Aorta (tissue), 5 donors: ENCODE results near the gene SSC4D. TPM values are rescaled to one million over a fixed set of nuclear protein-coding genes. Genes with fewer than 3 reads are reported as not detected.
A peak's percentile ranks its signal among the peaks of the same experiment; 100 is the strongest.
"Not testable (repeated sequence)": the region's sequence is repeated elsewhere in the genome, so short reads cannot be mapped to it uniquely, and the experiment has no call there.

ENCODE experiments used
- ATAC-seq: fragments of 200-7000 bp; cut with Tn5 transposase; one replicate; pipeline ENCODE4 v1.9.1; 2022; ENCODE audit warnings: moderate library complexity; ENCODE audit not compliant: low FRiP score
- DNase-seq, 2 donors: peaks; one replicate each; pipeline ENCODE4 v3.0.0-alpha.2; 2020
- H3K27ac ChIP-seq, 2 donors: one replicate each; pipeline ENCODE4 v1.5.1; 2013; ENCODE audit warnings: low read length in 2 of 2, mild to moderate bottlenecking in 2 of 2, moderate library complexity in 2 of 2, control low read depth in 1 of 2, inconsistent platforms in 1 of 2, low read depth in 1 of 2
- H3K27me3 ChIP-seq, 2 donors: one replicate each; pipeline ENCODE4 v1.6.1; 2013; ENCODE audit warnings: control low read depth in 1 of 2, low read length in 1 of 2, mild to moderate bottlenecking in 1 of 2, moderate library complexity in 1 of 2; ENCODE audit not compliant: insufficient read depth in 2 of 2, control insufficient read depth in 1 of 2
- H3K36me3 ChIP-seq, 2 donors: one replicate each; pipeline ENCODE4 v1.6.1; 2013; ENCODE audit warnings: control low read depth in 1 of 2, low read length in 1 of 2, mild to moderate bottlenecking in 1 of 2; ENCODE audit not compliant: insufficient read depth in 2 of 2, control insufficient read depth in 1 of 2
- H3K4me1 ChIP-seq, 2 donors: one replicate each; pipeline ENCODE4 v1.6.1; 2013; ENCODE audit warnings: low read length in 2 of 2, control low read depth in 1 of 2, mild to moderate bottlenecking in 1 of 2, moderate library complexity in 1 of 2; ENCODE audit not compliant: insufficient read depth in 2 of 2, control insufficient read depth in 1 of 2
- H3K4me3 ChIP-seq, 2 donors: one replicate each; pipeline ENCODE4 v1.5.1; 2013; ENCODE audit warnings: low read length in 2 of 2, control low read depth in 1 of 2, mild to moderate bottlenecking in 1 of 2
- H3K9me3 ChIP-seq: one replicate; pipeline ENCODE4 v1.6.1; 2013; ENCODE audit warnings: mild to moderate bottlenecking, low read length; ENCODE audit not compliant: control insufficient read depth
- WGBS, 2 donors: extraction: QIAGEN DNeasy Blood & Tissue Kit; methylation state at CpG; one replicate each; pipeline ENCODE4 v1.1.7; 2013; 5-methylcytosine and 5-hydroxymethylcytosine counted together
- intact Hi-C, 2 donors: fragments of 100-400 bp; cut with DNase I; formaldehyde crosslinking; loops; one replicate each; pipeline versions ENCODE4 v1.14.2 to v1.15.0; 2022
- polyA plus RNA-seq, 2 donors: library from polyadenylated mRNA; stranded (reverse); fragments of 200-250 nt; gene quantifications; one replicate each; pipeline ENCODE4 v1.2.3, GENCODE V29; 2013
- total RNA-seq, 2 donors: library from RNA; stranded (reverse); fragmentation: NEBNext Ultra II Directional; extraction: Animal tissue kit (Norgen Biotek cat#: 25700); gene quantifications; one replicate each; pipeline ENCODE4 v1.2.1, GENCODE V29; 2021
- donor health status: healthy with polysubstance abuse.
- donor health status: Bipolar disorder and iron deficiency.
- donor health status: DM: no; HTN: no; CAD: no.
- donor health status: DM: no; HTN: no; CAD: no.
- donor health status: DM: yes; HTN: yes; CAD: no.

SSC4D gene
- total and polyA plus RNA-seq, 4 donors, result 0.13 to 0.58 (median 0.33) TPM; not detected in 1

- ATAC-seq, result no peak
- intact Hi-C loops, result no loop called here
- no peak overlapping the region for H3K4me3 ChIP-seq
Observed at GRCh38 chr7:76408121-76408560, 1.4 kb downstream of the SSC4D start.

GRCh38 chr7:76407718-76408117 is 1.8 kb downstream of the SSC4D start:
- H3K27me3 ChIP-seq, result no peaks in the 10 kb centered on the region
- H3K36me3 ChIP-seq, result no peaks in the 10 kb centered on the region
- H3K27ac ChIP-seq, result no peak overlapping the region
- H3K9me3 ChIP-seq, result no peaks in the 10 kb centered on the region
- no peak for DNase-seq
- H3K4me3 ChIP-seq, result no peak overlapping the region
- no peak for ATAC-seq
- intact Hi-C loops, result no loop called here
- no peaks in the 10 kb centered on the region for H3K4me1 ChIP-seq
- WGBS, 2 donors, result 81 to 86% methylated on average over 4 of the region's 4 CpGs

More at GRCh38 chr7:76408121-76408560, 1.4 kb downstream of the SSC4D start:
- no peaks in the 10 kb centered on the region for H3K4me1 ChIP-seq
- H3K27me3 ChIP-seq, result no peaks in the 10 kb centered on the region
- no peak overlapping the region for H3K27ac ChIP-seq
- no peaks in the 10 kb centered on the region for H3K36me3 ChIP-seq
- H3K9me3 ChIP-seq, result no peaks in the 10 kb centered on the region
- DNase-seq, result no peak

DNA sequence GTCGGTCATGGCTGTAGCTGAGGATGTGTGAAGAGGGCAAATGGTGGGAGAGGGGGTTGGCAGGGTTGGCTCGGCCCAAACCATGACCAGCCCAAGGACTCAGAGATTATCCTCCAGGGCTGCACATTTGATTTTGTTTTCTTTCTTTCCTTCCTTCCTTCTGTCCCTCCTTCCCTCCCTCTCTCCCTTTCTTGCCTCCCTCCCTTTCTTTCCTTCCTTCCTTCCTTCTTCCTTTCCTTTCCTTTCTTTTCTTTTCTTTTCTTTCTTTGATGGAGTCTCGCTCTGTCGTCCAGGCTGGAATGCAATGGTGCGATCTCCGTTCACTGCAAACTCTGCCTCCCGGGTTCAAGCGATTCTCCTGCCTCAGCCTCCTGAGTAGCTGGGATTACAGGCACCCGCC is 3.8 kb downstream of the SSC4D start:
- Histone ChIP-seq H3K36me3 (no peaks in the 10 kb centered on the region), H3K4me3 (no peak overlapping the region), H3K4me1 (no peaks in the 10 kb centered on the region), H3K27me3 (no peaks in the 10 kb centered on the region), H3K27ac (no peak overlapping the region), H3K9me3 (no peaks in the 10 kb centered on the region)
- intact Hi-C loops, result no loop called here
- ATAC-seq (no peak), DNase-seq (no peak)
- 89 to 90% methylated on average over 9 of the region's 9 CpGs for WGBS, 2 donors

DNA sequence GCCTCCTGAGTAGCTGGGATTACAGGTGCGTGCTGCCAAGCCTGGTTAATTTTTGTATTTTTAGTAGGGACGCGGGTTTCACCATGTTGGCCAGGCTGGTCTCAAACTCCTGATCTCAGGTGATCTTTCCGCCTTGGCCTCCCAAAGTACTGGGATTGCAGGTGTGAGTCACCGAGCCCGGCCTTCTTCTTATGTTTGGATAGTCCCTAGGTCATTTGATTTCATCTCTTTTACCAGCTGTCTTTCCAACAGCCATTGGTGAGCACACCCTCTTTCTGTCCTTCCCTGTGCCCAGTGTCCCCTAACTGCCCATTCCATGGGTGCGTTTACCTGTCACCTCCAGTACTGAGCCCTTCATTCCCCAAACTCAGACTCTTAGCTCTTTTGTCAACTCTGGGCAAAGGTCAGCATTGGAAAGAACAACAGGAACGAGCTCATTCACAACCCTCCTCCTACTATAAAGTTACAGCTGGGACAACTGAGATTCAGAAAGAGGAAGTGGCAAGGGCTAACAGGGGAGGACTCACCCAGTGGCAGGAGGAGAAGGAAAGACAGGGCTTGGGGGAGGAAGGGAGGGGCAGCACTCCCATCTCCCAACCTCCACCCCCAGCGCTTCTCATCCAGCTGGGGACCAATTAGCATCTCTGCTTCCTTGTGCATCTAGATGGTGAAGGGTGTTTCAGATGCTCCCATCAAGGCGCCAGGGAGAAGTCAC is 5.6 kb downstream of the SSC4D start:
- Histone ChIP-seq H3K9me3 (no peaks in the 10 kb centered on the region), H3K4me1 (no peaks in the 10 kb centered on the region), H3K4me3 (no peak overlapping the region), H3K27ac (no peak overlapping the region), H3K27me3 (no peaks in the 10 kb centered on the region), H3K36me3 (no peaks in the 10 kb centered on the region)
- no peak for ATAC-seq
- intact Hi-C loops, result no loop called here
- WGBS, 2 donors, result 86 to 90% methylated on average over 10 of the region's 10 CpGs
- DNase-seq, result no peak

DNA sequence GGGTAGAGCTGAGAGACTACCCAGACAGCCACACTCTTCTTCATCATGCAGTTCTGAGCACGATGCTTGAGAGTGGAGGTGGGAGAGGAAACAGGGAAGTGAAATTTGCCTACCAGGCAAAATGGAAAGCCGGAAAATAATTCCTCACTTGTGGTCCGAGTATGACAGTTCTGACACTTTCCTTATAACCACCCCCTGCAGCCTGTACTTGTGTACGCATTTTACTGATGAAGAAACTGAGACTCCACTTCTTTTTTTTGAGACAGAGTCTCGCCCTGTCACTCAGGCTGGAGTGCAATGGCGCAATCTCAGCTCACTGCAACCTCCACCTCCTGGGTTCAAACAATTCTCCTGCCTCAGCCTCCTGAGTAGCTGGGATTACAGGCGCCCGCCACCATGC is 6.4 kb downstream of the SSC4D start:
- 77 to 79% methylated on average over 8 of the region's 8 CpGs for WGBS, 2 donors
- H3K36me3 ChIP-seq, H3K27me3 ChIP-seq, H3K27ac ChIP-seq, DNase-seq, ATAC-seq, H3K4me1 ChIP-seq, intact Hi-C loops, H3K4me3 ChIP-seq, H3K9me3 ChIP-seq: not testable (repeated sequence)

DNA sequence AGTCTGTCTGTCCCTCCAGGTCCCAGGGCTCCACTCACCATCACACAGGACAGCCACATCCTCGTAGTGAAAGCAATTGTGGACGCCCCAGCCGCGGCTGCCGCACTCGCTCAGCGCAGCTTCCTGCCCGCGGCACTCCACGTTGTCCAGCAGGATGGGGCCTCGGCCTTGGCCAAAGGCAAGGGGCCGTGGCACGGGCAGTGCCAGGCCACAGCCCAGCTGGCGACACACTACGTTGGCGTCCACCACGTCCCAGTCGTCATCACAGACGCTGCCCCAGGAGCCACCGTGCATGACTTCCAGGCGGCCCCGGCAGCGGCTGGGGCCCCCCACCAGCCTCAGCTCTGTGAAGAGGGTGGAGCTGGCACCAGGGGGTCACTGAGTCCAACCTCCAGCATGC is 9.2 kb downstream of the SSC4D start:
- Histone ChIP-seq H3K4me3 (no peak overlapping the region), H3K27ac (no peak overlapping the region), H3K27me3 (no peaks in the 10 kb centered on the region), H3K4me1 (no peaks in the 10 kb centered on the region), H3K36me3 (no peaks in the 10 kb centered on the region), H3K9me3 (no peaks in the 10 kb centered on the region)
- 89 to 93% methylated on average over 23 of the region's 23 CpGs for WGBS, 2 donors
- ATAC-seq (no peak), DNase-seq (no peak)
- intact Hi-C loops, result no loop called here

GRCh38 chr7:76397409-76398183 is 11.9 kb downstream of the SSC4D start:
- 15 to 16% methylated on average over 37 to 45 of the region's 45 CpGs for WGBS, 2 donors
- no peak overlapping the region for H3K27ac ChIP-seq
- H3K27me3 ChIP-seq, result no peaks in the 10 kb centered on the region
- ATAC-seq, result peak; percentile 74
- intact Hi-C loops, result no loop called here
- no peaks in the 10 kb centered on the region for H3K36me3 ChIP-seq
- no peak overlapping the region for H3K4me3 ChIP-seq
- peak; percentile 85 to 94 for DNase-seq
- no peaks in the 10 kb centered on the region for H3K4me1 ChIP-seq
- no peaks in the 10 kb centered on the region for H3K9me3 ChIP-seq

- Histone ChIP-seq H3K27me3 (no peaks in the 10 kb centered on the region), H3K27ac (no peak overlapping the region), H3K36me3 (no peaks in the 10 kb centered on the region), H3K4me1 (no peaks in the 10 kb centered on the region), H3K4me3 (no peak overlapping the region), H3K9me3 (no peaks in the 10 kb centered on the region)
- no peak for DNase-seq
- ATAC-seq, result no peak
- WGBS, 2 donors, result 68% methylated on average over 8 of the region's 8 CpGs
- intact Hi-C loops, result no loop called here
Observed at GRCh38 chr7:76396864-76397263, 12.6 kb downstream of the SSC4D start.
